Measurements from ENCODE around the gene ESYT2.
"Not testable (repeated sequence)": the region's sequence is repeated elsewhere in the genome, so short reads cannot be mapped to it uniquely, and the experiment has no call there.

Gene ESYT2

DNA sequence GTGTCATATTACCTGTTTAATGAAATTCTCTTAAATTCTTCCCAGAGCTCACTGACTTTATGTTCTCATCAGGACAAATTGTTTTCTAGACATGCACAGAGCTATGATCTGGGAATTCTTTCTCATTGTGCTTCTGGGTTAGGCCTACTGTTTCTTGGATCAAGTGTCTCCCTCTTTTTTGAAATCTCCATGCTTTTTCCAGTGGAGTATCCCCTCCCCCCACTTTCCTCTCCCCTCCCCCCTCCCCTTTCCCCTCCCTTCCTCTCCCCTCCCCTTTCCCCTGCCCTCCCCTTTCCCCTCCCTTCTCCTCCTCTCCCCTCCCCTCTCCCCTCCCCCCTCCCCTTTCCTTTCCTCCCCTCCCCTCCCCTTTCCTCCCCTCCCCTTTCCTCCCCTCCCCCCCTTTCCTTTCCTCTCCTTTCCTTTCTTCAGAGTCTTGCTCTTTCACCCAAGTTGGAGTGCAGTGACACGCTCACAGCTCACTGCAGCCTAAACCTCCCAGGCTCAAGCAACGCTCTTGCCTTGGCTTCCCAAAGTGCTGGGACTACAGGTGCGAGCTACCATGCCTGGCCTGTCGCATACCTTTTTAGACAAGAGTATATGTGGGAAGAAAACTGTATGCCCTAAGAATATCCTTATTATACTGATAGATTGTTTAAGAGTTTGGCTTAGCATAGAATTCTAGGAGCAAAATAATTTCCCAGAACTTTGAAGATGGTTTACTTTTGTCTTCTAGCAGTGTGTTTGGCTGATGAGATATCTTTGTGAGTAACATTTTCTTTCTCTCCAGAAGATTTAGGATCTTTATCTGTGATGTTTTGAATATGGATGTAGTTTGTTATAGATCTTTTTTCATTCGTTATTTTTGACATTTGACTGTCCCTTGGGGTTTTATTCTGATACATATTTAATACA, 29.5 kb upstream of the ESYT2 start:
- no peak for DNase-seq (ENCODE audit: low read depth in 2 of 2)

DNA sequence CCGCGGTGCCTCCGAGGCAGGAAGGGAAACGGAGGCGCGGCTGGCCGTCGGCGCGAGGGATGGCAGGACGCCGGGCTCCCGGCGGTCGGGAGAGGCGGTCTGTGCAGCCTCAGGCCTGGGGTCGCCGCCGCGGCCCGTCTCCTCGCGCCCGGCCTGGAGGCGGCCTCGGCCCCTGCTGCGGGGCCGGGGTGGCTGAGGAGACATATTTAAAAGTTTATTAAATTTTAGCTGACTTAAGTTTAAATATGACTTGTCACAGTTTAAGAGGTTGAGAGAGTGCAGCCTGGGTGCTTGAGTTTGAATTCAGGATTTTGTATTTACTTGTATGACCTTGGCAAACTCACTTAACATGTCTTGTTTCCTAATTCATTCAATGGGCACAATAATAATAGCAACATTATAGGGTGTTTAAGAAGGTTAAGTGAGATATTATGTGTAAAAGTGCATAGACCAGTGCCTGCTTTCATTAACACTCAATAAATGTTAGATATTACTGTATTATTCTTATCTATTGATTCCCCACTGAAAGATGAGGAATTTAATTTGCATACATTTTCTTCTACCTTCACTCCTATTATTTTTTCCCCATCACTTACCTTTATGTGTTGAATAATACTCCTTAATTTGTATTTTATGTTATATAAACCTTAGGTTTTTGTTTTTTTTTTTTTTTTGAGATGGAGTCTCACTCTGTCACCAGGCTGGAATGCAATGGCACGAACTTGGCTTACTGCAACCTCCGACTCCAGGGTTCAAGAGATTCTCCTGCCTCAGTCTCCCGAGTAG, 27.8 kb upstream of the ESYT2 start:
- DNase-seq (ENCODE audit: low read depth in 2 of 2), result no peak

DNA sequence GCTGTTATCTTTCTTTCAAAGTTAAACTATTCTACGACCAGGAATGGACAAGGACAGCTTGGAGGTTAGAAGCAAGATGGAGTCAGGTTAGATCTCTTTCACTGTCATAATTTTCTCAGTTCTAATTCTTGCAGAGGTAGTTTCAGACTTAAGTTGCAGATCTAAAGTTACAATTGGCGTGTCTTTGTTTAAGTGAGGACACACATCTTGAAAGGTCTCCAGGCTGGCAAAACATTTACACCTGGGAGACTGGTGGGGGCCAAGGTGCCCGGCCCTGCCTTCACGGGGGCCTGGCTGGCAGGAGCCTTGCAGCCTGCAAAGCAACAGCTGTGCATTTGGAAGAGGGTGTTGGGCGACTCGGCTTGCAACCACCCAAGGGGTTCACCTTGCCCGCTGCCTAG, 25.4 kb upstream of the ESYT2 start:
- no peak for DNase-seq (ENCODE audit: low read depth in 2 of 2)

DNA sequence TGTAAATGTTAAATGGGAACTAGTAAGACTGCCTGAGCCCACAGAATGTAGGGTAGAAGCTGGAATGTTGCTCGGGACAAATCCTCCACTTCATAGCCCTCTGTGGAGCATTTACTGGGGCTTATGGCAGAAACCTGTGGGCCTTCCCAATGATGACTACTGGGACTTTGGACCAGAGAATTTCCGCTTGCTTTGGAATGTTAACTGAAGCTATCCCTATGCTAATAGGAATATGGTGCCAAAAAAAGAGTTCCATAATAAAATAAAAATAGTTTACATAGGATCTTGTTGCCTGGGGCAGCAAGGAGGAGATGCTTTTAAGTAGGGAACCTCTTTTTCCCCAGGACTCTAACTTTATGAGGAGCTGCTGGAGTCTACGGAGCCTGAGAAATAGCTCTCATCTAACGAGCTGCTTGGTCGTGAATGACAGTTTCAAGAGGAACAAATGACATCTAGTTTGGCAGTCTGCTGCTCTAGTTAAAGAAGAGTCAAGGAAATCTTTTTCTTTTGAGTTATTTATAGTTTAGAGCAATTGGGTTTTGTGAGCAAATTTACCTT, 21.3 kb upstream of the ESYT2 start:
- no peak for DNase-seq (ENCODE audit: low read depth in 2 of 2)

DNA sequence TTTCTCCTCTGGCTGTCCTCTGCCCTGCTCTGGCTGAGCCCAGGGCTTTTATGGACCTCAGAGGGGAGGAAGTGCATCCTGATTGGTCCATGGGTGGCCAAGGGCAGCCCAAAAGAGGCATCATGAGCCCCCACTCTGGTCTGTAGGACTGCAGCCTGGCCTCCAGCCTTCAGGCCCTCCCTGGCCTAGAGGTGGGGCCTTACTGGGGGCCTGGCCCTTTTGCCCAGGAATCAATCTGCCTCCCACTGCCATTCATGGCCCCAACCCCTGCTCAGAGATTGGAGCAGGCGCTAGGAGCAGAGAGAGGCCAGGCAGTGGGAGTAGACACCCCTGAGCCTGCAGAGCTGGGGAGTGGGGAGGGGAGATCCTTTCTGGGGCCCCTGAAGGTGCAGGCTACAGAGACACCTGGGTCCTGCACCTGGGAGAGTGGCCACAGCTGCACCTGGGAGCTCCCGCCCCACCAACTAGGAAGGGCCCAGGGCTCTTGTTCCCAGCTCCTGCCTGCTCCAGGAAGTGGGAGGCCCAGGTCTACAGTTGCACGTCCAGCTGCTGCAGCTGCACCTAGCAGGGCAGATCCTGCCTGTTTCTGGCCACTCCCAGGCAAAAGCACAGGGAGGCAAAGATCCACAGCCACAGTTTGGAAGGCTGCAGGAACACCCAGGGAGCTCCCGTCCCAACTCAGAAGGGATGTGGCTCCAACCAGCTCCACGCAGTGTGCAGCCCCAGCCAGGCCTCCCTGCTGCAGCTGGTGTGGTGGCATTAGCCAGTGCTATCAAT, 20.6 kb upstream of the ESYT2 start:
- DNase-seq (ENCODE audit: low read depth in 2 of 2), result no peak

DNA sequence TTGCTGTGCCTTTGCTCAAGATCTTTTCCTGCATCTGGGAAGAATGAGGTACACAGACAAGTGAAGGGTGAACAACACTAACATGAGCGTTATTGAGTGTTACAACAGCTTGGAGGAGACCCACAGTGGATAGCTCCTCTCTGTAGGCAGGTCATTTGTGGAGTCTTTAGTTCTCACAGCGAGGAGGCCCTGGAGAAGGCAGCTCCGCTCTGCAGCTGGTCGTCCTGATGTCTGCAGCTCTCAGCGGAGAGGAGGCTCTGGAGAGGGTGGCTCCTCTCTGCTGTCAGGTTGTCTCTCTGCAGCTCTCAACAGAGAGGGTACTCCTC, 20.1 kb upstream of the ESYT2 start:
- no peak for DNase-seq (ENCODE audit: low read depth in 2 of 2)

DNA sequence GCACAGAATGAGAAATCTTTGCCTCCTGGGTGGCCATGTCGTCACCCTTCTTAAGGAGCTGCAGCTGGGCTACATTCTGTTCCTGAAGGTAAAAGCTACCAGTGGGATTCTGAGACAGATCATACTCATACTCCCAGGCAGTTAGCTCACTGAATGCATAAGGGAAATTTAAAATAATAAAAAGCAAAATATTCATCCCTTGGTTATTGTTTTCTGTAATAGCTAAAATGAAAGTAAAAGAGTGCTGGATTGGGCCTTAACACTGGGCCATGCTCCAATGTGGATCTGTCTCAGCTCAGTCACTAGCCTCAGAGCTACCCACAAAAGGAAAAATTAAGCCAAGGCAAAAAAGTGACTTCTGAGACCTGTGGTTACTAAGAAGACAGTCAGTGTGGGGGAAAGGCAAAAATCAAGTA, 18.1 kb upstream of the ESYT2 start:
- no peak for DNase-seq (ENCODE audit: low read depth in 2 of 2)

DNA sequence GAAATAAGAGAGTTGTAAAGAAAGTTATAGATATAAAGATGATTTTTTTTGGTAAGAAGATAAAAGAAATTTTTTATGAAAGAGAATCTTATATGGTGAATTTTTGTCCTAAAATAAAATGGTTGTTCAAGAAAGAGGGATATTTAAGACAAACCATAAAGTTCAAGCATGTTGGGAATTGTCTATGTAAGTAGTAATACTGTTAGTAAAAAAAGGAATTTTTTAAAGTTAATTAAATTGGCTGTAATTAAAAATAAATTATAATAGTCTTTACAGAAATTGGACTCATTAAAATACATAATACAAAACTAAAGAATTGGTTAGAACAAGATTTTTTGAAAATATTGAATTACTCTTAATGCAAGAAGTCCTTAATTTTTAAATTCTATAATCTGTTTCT, 17.0 kb upstream of the ESYT2 start:
- DNase-seq (ENCODE audit: low read depth in 2 of 2), result no peak

DNA sequence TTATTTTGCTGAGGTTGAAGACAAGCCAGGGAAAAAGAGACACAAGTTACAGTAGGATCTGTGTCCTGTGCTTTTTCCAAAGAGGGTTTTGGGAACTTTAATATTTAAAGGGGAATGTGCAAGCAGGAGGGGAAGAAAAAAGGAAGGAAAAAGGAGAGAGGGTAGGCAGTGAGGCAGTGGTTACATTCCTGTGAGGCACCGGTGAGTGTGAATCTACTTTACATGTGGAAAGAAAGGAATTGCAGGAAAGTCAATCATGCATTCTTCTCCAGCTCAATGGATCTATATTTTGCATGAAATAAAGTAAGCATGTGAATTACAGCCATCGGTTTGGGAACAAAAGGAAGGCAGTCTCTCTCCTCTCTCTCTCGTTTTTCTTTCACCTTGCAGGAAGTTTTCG, 14.5 kb upstream of the ESYT2 start:
- no peak for DNase-seq (ENCODE audit: low read depth in 2 of 2)

DNA sequence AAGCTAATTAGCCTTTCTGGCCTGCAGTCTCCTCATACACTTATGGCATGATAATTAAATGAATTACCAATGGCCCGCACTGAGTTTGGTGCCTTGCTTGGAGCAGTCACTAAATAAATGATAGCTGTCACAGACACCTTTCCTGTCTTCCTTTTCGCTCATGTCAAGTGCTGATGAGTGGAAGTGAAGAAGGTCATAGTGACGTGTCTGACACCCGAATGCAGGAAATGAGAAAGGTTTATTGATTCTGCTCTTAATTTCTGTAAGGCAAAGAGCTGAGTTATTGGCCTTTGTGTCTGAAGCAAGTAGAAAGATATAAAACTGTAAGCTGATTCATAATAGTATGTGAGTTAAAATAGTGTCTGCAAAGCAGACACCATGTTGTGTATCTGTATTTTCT, 13.2 kb upstream of the ESYT2 start:
- no peak for DNase-seq (ENCODE audit: low read depth in 2 of 2)

DNA sequence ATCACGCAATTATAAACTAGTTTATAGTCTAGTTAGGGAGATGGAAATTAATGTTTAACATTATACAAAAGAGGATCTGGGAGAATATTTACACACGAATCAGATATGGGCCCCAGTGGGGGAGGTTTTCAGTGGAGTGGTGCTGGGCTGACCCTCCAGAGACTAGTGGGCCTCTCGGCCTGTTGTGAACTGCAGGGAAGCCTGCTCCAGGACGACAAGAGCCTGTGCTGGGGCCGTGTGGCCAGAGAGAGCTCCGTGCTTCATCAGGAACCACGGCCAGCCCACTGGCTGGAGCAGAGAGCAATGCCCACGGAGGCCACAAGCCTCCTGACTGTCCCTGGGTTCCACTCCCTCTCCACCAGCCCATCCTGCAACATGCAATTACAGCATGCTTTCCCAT, 11.3 kb upstream of the ESYT2 start:
- DNase-seq (ENCODE audit: low read depth in 2 of 2), result no peak

DNA sequence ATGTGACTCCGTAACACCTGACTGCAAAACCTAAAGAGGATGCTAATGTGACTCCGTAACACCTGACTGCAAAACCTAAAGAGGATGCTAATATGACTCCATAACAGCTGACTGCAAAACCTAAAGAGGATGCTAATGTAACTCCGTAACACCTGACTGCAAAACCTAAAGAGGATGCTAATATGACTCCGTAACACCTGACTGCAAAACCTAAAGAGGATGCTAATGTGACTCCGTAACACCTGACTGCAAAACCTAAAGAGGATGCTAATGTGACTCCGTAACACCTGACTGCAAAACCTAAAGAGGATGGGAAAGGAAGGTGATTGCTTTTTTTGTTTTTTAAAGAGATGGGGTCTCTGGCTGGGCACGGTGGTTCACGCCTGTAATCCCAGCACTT, 9.9 kb upstream of the ESYT2 start:
- not testable (repeated sequence) for DNase-seq (ENCODE audit: low read depth in 2 of 2)

DNA sequence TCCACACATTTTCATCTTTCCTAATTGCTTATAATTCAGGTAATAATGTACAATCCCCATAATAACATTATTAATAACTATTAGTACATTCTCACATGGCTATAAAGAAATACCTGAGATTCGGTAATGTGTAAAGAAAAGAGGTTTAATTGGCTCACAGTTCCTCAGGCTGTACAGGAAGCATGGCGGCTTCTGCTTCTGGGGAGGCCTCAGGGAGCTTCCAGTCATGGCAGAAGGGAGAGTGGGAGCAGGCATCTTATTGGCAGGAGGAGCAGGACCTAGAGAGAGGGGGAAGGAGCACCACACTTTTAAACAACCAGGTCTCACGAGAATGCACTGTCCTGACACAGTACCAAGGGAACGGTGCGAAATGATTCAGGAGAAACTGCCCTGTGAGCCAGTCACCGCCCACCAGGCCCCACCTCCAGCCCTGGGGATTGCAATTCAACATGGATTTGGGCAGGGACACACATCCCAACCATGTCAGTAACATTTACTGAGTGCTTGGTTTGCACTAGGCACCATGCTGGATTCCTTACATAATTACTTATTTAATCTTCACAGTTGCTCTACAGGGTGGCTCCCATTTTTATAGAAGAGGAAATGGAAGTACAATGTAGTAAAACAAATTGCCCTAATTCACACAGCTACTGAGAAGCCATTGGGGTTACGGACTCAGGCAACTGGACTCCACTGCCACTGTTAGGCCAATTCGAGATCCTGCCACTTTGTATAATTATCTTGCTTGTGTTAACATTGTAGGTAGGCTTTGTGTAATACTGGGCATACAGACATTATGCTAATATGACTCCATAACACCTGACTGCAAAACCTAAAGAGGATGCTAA, 8.7 kb upstream of the ESYT2 start:
- DNase-seq (ENCODE audit: low read depth in 2 of 2), result no peak

DNA sequence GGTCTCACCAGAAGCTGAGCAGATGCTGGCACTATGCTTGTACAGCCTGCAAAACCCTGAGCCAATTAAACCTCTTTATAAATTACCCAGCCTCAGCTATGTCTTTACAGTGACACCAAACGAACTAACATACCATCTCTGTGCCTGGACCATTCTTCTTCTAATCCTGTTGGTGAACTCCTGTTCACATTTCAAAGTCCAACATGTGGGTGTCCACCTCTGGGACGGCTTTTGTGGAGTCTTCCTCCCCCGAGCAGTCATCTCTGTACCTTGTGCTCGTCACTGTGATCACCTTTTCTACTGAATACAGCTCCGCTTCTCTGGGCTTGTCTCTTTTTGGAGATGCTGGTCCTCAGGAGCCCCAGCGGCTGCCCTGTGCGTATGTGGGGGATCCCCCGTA, 7.4 kb upstream of the ESYT2 start:
- DNase-seq (ENCODE audit: low read depth in 2 of 2), result no peak

DNA sequence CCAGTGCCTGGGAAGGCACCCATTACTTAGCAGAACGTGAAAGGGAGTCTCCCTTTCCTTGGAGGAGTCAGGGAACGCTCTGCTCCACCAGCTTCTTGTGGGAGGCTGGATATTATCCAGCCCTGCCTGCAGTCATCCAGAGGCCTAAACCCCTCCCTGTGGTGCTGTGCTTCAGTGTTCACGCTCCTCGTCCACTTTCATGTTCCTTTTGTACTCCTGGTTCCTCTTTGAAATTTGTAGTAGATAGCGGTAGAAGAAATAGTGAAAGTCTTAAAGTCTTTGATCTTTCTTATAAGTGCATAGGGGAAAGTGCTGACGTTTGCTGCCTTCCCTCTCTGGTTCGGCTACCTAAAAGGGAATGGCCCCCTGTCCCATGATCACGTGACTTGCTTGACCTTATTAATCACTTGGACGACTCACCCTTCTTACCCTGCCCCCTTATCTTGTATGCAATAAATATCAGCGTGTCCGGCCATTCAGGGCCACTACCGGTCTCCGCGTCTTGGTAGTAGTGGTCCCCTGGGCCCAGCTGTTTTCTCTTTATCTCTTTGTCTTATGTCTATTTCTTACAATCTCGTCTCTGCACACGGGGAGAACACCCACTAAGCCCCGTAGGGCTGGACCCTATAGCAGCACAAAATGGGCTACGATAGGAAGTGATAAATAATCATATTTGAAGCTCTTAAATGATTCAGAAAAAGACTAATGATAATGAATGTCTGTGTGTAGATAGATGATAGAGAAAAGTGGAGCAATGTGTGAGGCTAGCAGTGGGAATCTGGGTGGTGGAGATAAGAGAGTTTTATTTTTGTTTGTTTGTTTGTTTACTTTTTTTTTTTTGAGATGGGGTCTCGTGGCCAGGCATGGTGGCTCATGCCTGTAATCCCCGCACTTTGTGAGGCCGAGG, 5.8 kb upstream of the ESYT2 start:
- no peak for DNase-seq (ENCODE audit: low read depth in 2 of 2)

DNA sequence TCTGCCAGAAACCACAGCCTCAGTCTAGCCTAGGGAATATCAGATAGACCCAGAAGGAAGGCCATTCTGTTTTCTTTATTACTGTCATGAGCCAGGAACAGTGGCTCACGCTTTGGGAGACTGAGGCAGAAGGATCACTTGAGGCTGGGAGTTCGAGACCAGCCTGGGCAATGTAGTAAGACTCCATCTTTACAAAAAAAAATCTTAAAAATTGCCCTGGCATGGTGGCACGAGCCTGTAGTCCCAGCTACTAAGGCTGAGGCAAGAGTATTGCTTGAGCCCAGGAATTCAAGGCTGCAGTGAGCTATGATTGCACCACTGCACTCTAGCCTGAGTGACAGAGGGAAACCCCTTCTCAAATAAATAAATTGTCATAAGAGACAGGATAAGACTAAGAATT, 3.7 kb upstream of the ESYT2 start:
- DNase-seq (ENCODE audit: low read depth in 2 of 2), result no peak

DNA sequence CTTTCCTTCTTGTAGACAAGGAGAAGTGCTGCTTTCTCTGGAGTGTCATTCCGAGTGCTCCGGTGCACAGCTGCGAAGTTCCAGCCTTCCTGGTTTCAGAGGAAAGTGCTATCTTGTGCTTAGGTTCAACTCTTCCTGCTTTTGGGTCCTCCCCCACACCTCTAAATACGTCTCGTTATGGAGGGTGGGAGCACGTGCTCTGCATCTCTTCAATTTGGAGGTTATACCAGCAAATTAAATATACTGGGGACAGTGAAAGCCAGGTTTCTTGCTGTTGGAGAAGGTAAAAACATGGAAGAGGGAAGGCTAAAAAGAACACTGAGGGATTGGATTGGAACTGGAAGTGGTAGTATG, 2.4 kb upstream of the ESYT2 start:
- DNase-seq (ENCODE audit: low read depth in 2 of 2), result no peak

DNA sequence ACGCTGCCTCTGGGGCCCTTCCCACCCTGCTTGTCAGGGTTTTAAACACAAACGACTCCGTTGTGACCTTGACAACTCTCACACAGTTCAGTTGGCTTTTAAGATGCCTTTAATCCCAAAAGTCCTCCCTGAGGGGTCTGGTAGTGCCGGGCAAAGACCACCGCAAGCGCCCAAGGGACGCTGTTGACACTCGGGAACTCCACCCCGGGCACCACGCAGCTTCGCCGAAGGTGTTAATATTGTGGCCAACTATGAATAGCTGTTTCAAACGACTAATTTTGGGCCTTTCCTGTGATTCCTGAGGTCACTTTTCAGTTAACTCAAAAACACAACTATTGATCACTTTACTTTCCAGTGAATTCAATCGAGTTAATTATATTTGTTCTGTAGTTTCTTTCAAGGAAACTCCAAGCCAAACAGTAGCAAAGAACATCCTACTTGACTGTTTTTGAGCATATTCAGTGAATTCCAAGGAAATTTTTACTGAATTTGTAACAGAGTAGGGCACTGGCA, 958 bp upstream of the ESYT2 start:
- DNase-seq (ENCODE audit: low read depth in 2 of 2), result no peak

DNA sequence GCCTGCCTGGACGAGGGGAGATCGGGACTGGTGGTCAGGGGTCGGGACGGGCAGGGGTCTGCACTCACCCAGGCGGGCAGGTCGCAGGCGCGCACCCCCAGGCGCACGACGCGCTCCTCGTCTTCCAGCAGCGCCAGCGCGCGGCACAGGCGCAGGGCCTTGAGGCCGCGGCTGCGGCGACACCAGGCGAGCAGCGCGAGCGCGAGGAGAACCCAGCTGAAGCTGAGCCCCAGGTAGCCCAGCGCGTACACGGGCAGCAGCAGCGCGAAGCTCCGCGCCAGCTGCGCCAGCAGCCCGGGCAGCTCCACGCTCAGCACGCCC, 328 bp downstream of the ESYT2 start:
- peak; percentile 19 to 20 for DNase-seq (ENCODE audit: low read depth in 2 of 2)

Measured in stimulated activated CD4-positive, alpha-beta T cell treated with anti-CD3 and anti-CD28 coated beads, Interleukin-1b, Interleukin-23, amount 100 ng/mL, for 1 hour (primary cell).